ENCODE measurements around the gene SLC2A14. TPM values are rescaled to one million over a fixed set of nuclear protein-coding genes. Genes with fewer than 3 reads are reported as not detected.
"Not testable (repeated sequence)": the region's sequence is repeated elsewhere in the genome, so short reads cannot be mapped to it uniquely, and the experiment has no call there.

The SLC2A14 gene
- total RNA-seq, 1 experiment from 2014 or later, result 141 TPM

GRCh38 chr12:7801460-7801859 lies 71.3 kb downstream of the SLC2A14 start:
- intact Hi-C loops (cut with micrococcal nuclease; ENCODE audit: unreplicated experiment), result no loop called here
- no peaks in the 10 kb centered on the region for H3K9me3 ChIP-seq
- H3K4me3 ChIP-seq (ENCODE audit: low read depth, low read length), result no peak overlapping the region
- H3K4me1 Mint-ChIP-seq (ENCODE audit: low read depth, unreplicated experiment), result peaks cover 15% of the 10 kb centered on the region
- no peaks in the 10 kb centered on the region for H3K36me3 Mint-ChIP-seq (ENCODE audit: insufficient read depth, unreplicated experiment)
- no peak overlapping the region for H3K27ac Mint-ChIP-seq (ENCODE audit: unreplicated experiment)
- no peaks in the 10 kb centered on the region for H3K9me3 Mint-ChIP-seq (ENCODE audit: unreplicated experiment)
- H3K27me3 Mint-ChIP-seq (ENCODE audit: insufficient read depth, unreplicated experiment), result no peaks in the 10 kb centered on the region
- no peak for TF ChIP-seq CTCF (IDR thresholded peaks at IDR 0.05; ENCODE audit: insufficient read depth in 1 of 2, low read depth in 1 of 2, low read length in 1 of 2, severe bottlenecking in 1 of 2, unreplicated experiment in 1 of 2)
- POLR2A ChIA-PET, result interaction anchor here (0.5 to 0.6 kb wide), 2 partner anchors 95 to 135 kb away, joined by 3 to 5 read pairs; no protein-coding TSS in a partner anchor
- no peak overlapping the region for H3K4me3 Mint-ChIP-seq (ENCODE audit: unreplicated experiment)
- BruUV-seq (replicated peaks), result no TSS peak
- no peaks in the 10 kb centered on the region for H3K36me3 ChIP-seq (ENCODE audit: control insufficient read depth, insufficient read depth, low read length)
- peaks cover 3% of the 10 kb centered on the region; the same call in 1 of the 2 replicates for H3K4me1 ChIP-seq
- no peaks in the 10 kb centered on the region for H3K27me3 ChIP-seq (replicated peaks; ENCODE audit: control insufficient read depth, insufficient read depth, low read length)
- no peak for DNase-seq
- CTCF ChIA-PET, result interaction anchor here (0.7 to 1.1 kb wide), 2 partner anchors 39 to 125 kb away, joined by 4 to 7 read pairs; no protein-coding TSS in a partner anchor

- not testable (repeated sequence) for BruUV-seq (replicated peaks); H3K36me3 Mint-ChIP-seq (ENCODE audit: insufficient read depth, unreplicated experiment)
- POLR2A ChIA-PET, result interaction anchor here (0.6 to 1.1 kb wide), 2 partner anchors 41 to 107 kb away, joined by 4 read pairs; no protein-coding TSS in a partner anchor
Measured at GRCh38 chr12:7798750-7799308, 73.9 kb downstream of the SLC2A14 start.

GRCh38 chr12:7797698-7798398 lies 74.9 kb downstream of the SLC2A14 start:
- ChIA-PET CTCF (no interaction called here), POLR2A (interaction anchor here (1.1 kb wide), 1 partner anchor 108 kb away, joined by 4 read pairs; no protein-coding TSS in a partner anchor)
- Mint-ChIP-seq H3K27ac (ENCODE audit: unreplicated experiment) (peak overlapping the region; percentile 39), H3K27me3 (ENCODE audit: insufficient read depth, unreplicated experiment) (no peaks in the 10 kb centered on the region), H3K4me3 (ENCODE audit: unreplicated experiment) (no peak overlapping the region), H3K4me1 (ENCODE audit: low read depth, unreplicated experiment) (peaks cover 12% of the 10 kb centered on the region), H3K9me3 (ENCODE audit: unreplicated experiment) (no peaks in the 10 kb centered on the region), H3K36me3 (ENCODE audit: insufficient read depth, unreplicated experiment) (no peaks in the 10 kb centered on the region)
- intact Hi-C loops (cut with micrococcal nuclease; ENCODE audit: unreplicated experiment), result no loop called here
- Histone ChIP-seq H3K4me1 (no peaks in the 10 kb centered on the region), H3K36me3 (ENCODE audit: control insufficient read depth, insufficient read depth, low read length) (no peaks in the 10 kb centered on the region), H3K9me3 (no peaks in the 10 kb centered on the region), H3K27me3 (replicated peaks; ENCODE audit: control insufficient read depth, insufficient read depth, low read length) (no peaks in the 10 kb centered on the region), H3K4me3 (ENCODE audit: low read depth, low read length) (no peak overlapping the region)
- TF ChIP-seq CTCF (IDR thresholded peaks at IDR 0.05; ENCODE audit: insufficient read depth in 1 of 2, low read depth in 1 of 2, low read length in 1 of 2, severe bottlenecking in 1 of 2, unreplicated experiment in 1 of 2), result no peak
- BruUV-seq (replicated peaks), result no TSS peak
- no peak for DNase-seq

More at GRCh38 chr12:7798750-7799308, 73.9 kb downstream of the SLC2A14 start:
- Mint-ChIP-seq H3K27ac (ENCODE audit: unreplicated experiment) (peak overlapping the region; percentile 15), H3K4me1 (ENCODE audit: low read depth, unreplicated experiment) (peaks cover 12% of the 10 kb centered on the region)
- H3K4me3 Mint-ChIP-seq (ENCODE audit: unreplicated experiment); H3K27me3 ChIP-seq (replicated peaks; ENCODE audit: control insufficient read depth, insufficient read depth, low read length); H3K4me1 ChIP-seq; H3K27me3 Mint-ChIP-seq (ENCODE audit: insufficient read depth, unreplicated experiment); DNase-seq; H3K36me3 ChIP-seq (ENCODE audit: control insufficient read depth, insufficient read depth, low read length); H3K9me3 ChIP-seq; H3K9me3 Mint-ChIP-seq (ENCODE audit: unreplicated experiment); H3K4me3 ChIP-seq (ENCODE audit: low read depth, low read length); intact Hi-C loops (cut with micrococcal nuclease; ENCODE audit: unreplicated experiment): not testable (repeated sequence)
- CTCF ChIA-PET, result interaction anchor here (0.8 kb wide), 1 partner anchor 106 kb away, joined by 3 read pairs; no protein-coding TSS in a partner anchor

- H3K27me3 Mint-ChIP-seq (ENCODE audit: insufficient read depth, unreplicated experiment); H3K36me3 ChIP-seq (ENCODE audit: control insufficient read depth, insufficient read depth, low read length); intact Hi-C loops (cut with micrococcal nuclease; ENCODE audit: unreplicated experiment); H3K4me3 ChIP-seq (ENCODE audit: low read depth, low read length); H3K4me3 Mint-ChIP-seq (ENCODE audit: unreplicated experiment); H3K4me1 ChIP-seq; H3K9me3 ChIP-seq; H3K36me3 Mint-ChIP-seq (ENCODE audit: insufficient read depth, unreplicated experiment); H3K27me3 ChIP-seq (replicated peaks; ENCODE audit: control insufficient read depth, insufficient read depth, low read length); DNase-seq; CTCF ChIA-PET; POLR2A ChIA-PET; BruUV-seq (replicated peaks); H3K9me3 Mint-ChIP-seq (ENCODE audit: unreplicated experiment): not testable (repeated sequence)
- peaks cover 12% of the 10 kb centered on the region for H3K4me1 Mint-ChIP-seq (ENCODE audit: low read depth, unreplicated experiment)
- H3K27ac Mint-ChIP-seq (ENCODE audit: unreplicated experiment), result peak overlapping the region; percentile 39
Measured at GRCh38 chr12:7797269-7797668, 75.4 kb downstream of the SLC2A14 start.

Data from Caco-2 (cell line).